SJSA1 (cell line): ENCODE data around the gene OR8G1. TPM values are rescaled to one million over a fixed set of nuclear protein-coding genes. Genes with fewer than 3 reads are reported as not detected.

Source experiments
- DNase-seq, 2 experiments: peaks; one replicate each; pipeline ENCODE4 v3.0.0-alpha.2; 2015 to 2020; ENCODE audit warnings: low spot score in 2 of 2, low read depth in 1 of 2
- H3K27ac ChIP-seq: fragments of 250-450 bp; sonication (Bioruptor Pico); 2 replicates; pipeline ENCODE4 v1.5.1; 2020; ENCODE audit warnings: mild to moderate bottlenecking, moderate library complexity
- H3K27me3 ChIP-seq: fragments of 250-450 bp; sonication (Bioruptor Pico); replicated peaks from 2 replicates; pipeline ENCODE4 v1.5.1; 2020; ENCODE audit warnings: mild to moderate bottlenecking, moderate library complexity
- H3K36me3 ChIP-seq: fragments of 250-450 bp; sonication (Bioruptor Pico); 2 replicates; pipeline ENCODE4 v1.5.1; 2020; ENCODE audit warnings: mild to moderate bottlenecking
- H3K4me1 ChIP-seq: fragments of 250-450 bp; sonication (Bioruptor Pico); replicated peaks from 2 replicates; pipeline ENCODE4 v1.6.1; 2021; ENCODE audit warnings: mild to moderate bottlenecking
- H3K4me3 ChIP-seq: fragments of 250-450 bp; sonication (Bioruptor Pico); 2 replicates; pipeline ENCODE4 v1.5.1; 2020; ENCODE audit warnings: mild to moderate bottlenecking
- H3K9me3 ChIP-seq: fragments of 250-450 bp; sonication (Bioruptor Pico); replicated peaks from 2 replicates; pipeline ENCODE4 v1.5.1; 2020; ENCODE audit warnings: mild to moderate bottlenecking
- total RNA-seq: library from RNA; depleted of rRNA; stranded (reverse); fragments of >200 nt; shearing (Covaris generic); gene quantifications from 2 replicates; pipeline ENCODE4 v1.2.3, GENCODE V29; 2014; rRNA removed

OR8G1 gene, protein sequence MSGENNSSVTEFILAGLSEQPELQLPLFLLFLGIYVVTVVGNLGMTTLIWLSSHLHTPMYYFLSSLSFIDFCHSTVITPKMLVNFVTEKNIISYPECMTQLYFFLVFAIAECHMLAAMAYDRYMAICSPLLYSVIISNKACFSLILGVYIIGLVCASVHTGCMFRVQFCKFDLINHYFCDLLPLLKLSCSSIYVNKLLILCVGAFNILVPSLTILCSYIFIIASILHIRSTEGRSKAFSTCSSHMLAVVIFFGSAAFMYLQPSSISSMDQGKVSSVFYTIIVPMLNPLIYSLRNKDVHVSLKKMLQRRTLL
- total RNA-seq, result not detected in 2 replicates

DNA sequence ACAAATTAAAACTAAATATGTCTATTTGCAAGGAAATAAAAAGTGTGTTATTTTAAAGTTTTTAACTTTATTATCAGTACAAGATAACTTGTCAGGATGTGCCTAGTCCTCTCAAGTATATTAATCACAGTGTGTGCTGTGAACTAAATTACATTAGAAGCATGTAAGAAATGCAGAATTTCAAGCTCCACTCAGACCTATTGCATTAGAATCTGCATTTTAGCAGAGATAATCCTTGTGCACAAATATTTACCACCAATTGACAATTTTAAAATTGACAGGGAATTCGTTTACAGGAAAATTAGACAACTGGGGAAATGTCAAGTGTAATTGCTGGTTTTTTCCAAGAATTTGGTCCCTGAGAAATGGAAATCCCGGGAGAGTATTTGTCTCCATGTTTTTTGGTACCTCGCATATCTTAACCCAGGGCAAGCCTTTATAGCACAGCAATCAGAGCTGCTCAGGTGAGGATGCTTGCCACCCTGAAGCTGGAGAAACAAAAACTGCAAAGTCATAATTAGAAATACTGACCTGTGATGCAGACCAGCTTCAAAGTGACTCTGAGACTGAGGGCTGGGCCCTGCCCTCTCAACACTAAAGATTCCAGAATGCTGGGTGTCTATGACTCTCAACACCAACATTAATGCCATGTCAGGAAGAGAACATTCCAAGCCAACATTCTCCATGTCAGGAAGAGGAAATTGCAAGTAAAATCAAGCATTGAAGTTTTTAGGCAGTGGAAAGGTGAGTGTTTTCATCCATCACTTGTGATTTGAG is at the start of gene OR8G1:
Gene OR8G1 (plus strand): TSS at position 475 of the 777 bp plus-strand sequence. CDS start 8,581 bp downstream, outside the sequence.
- Histone ChIP-seq H3K4me3 (no peak within 1 kb of the TSS), H3K36me3 (no peaks in the 10 kb centered on the region), H3K27ac (no peak within 1 kb of the TSS), H3K9me3 (no peaks in the 10 kb centered on the region), H3K4me1 (no peaks in the 10 kb centered on the region), H3K27me3 (no peaks in the 10 kb centered on the region)
- DNase-seq, result no peak

DNA sequence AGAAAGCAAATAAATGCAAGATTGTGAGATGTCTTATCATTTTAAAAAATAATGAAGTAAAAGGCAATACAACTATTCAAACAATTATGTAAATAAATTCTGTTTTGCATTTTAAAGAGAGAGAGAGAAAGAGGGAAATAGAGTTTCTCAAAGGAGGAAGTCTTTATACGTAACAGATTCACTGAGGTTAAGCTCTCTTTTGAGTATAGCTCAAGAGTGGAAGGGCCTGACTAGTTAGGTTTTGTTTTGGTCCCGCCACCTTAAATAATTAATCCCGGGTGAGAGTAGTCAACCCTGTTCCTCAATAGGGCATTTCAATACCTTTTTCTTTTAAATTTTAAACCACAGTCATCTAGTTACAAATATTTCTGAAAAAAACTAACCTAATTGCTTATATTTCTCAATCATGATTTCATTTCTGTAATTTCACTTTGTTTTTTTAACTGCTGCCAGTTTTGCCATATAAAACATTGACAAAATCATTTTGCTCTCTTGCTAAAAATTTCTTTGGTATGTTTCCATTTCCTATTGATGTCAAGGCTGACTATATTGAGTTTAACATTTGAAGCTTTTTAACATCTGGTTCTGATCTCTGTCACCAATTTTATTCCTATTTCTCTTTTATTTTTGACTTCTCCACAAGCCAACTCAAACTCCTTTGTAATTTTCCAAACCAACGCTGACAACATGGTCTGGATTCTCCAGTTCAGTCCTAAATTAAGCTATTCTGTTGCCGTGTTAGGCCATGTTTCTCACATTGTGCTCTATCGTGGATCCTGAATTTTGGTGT is 47.5 kb upstream of the OR8G1 start:
- Histone ChIP-seq H3K4me1 (no peaks in the 10 kb centered on the region), H3K27ac (no peak overlapping the region), H3K36me3 (no peaks in the 10 kb centered on the region), H3K4me3 (no peak overlapping the region), H3K9me3 (no peaks in the 10 kb centered on the region), H3K27me3 (no peaks in the 10 kb centered on the region)
- DNase-seq, result no peak

DNA sequence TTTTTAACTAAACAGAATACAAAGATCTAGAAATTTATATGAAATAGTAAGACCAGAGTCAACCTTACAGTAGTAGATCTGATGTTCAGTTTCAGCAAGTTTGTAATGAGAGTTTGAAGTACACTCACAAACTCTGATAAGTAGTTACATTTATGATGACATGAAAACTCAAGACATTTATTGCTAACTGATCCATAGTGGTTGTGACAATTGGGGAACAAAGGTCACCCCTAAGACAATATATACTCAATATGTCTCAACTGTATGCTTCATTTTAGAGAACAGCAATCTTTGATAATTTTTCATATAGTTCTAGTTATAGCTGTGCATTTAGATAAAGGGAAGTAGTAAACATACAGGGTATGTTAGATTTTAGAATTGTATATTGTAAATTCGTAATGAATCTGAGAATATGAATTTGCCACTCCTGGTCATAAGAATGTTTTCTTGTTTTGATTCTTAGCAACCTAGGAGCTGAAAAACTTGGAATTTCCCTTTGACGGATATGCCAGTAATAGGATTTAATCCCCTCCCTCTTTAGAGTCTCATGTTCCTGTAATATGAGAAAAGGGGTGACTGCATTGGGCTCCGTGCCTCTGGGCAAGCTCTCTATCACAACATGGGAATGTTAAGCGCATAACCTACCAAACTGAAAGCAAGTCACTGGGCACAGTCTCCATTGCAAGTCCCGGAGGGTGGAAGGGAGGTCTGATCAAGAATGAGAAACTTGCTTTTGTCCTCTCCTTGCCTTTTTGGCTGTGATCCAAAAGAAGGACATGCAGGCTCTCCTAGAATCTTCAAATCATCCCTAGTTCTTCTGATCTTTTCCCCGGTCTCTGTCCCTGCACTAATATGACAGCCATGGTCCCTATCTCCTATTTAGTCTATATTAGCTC is 46.4 kb upstream of the OR8G1 start:
- no peak overlapping the region for H3K4me3 ChIP-seq
- no peaks in the 10 kb centered on the region for H3K9me3 ChIP-seq
- no peak overlapping the region for H3K27ac ChIP-seq
- no peaks in the 10 kb centered on the region for H3K4me1 ChIP-seq
- no peaks in the 10 kb centered on the region for H3K27me3 ChIP-seq
- no peaks in the 10 kb centered on the region for H3K36me3 ChIP-seq
- no peak for DNase-seq

DNA sequence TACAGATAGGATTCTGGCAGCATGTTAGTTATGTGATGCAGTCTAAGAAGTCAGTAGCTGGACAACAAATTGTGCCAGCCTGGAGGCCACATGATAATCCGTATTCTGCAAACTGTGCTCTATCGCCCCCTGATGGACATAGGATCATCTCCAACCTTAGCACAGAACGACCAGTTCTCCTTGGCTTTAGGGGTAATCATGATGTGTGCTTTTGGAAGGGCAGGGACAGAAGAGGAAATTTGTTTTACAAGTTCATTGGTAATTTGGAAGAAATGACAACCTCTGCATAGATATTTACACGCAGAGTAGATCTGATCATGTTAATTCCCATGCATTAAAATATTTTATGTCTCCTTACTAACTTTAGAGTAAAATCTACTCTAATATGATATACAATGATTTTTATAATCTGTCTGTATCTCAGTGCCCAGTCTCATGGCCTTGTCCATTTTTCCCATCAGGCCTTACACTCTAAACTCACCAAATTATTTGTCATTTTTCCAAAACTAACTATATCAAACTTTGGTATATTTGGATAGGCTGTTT is 45.6 kb upstream of the OR8G1 start:
- Histone ChIP-seq H3K27me3 (no peaks in the 10 kb centered on the region), H3K27ac (no peak overlapping the region), H3K9me3 (no peaks in the 10 kb centered on the region), H3K4me1 (no peaks in the 10 kb centered on the region), H3K36me3 (no peaks in the 10 kb centered on the region), H3K4me3 (no peak overlapping the region)
- peak in 1 of 2 experiments; percentile 19 for DNase-seq

DNA sequence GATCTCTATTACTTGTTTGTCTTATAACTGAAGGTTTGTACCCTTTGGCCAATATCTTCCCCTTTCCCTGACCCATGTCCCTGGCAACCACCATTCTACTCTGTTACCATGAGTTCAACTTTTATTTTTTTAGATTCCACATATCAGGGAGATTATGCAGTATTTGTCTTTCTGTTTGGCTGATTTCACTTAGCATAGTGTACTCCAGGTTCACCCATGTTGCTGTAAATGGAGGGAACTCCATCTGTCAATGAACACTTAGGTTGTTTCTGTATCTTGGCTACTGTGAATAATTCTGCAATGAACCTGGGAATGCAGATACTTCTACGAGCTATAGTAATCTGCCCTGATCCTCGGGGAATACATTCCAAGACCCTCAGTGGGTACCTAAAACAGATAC is 42.9 kb upstream of the OR8G1 start:
- H3K36me3 ChIP-seq, result no peaks in the 10 kb centered on the region
- no peak overlapping the region for H3K27ac ChIP-seq
- no peak for DNase-seq
- no peaks in the 10 kb centered on the region for H3K9me3 ChIP-seq
- no peaks in the 10 kb centered on the region for H3K4me1 ChIP-seq
- H3K4me3 ChIP-seq, result no peak overlapping the region
- H3K27me3 ChIP-seq, result no peaks in the 10 kb centered on the region

DNA sequence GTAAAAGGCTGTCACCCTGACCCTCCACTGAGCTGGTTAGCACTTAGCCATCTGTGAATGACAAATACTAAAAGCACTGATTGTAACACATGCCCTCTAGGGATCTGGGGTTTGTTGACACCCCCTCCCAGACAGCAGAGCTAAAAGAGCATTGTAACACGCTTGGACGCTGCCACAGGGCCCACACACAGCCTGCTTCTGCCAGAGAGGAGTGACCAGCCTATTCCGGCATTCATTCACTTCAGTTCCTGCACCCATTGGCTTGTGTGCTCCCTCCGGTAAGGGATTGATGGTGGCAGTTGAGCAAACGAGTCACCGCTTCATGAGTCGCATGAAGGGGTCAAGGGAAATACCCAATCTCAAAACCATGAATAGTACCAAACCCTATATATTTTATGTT is 42.0 kb upstream of the OR8G1 start:
- Histone ChIP-seq H3K27me3 (no peaks in the 10 kb centered on the region), H3K27ac (no peak overlapping the region), H3K4me3 (no peak overlapping the region), H3K36me3 (no peaks in the 10 kb centered on the region), H3K4me1 (no peaks in the 10 kb centered on the region), H3K9me3 (no peaks in the 10 kb centered on the region)
- DNase-seq, result no peak

DNA sequence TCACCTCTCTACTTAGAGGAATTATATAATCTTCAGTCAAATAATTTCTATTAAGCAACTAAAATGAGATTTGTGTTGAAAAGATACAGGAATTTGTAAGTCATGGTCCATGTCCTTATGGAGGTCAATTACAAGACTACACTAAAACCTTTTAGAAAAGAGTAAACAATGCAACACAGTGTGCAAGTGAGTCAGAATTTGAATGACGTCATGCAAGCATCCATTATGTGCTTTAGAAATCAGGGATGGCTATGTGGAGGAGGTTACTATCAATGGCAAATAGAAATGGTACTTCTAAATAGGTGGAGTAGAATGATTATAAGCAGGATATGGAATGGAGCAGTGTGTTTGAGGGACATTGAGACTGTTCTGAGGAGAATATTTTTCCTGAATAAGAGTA is 41.2 kb upstream of the OR8G1 start:
- Histone ChIP-seq H3K27me3 (no peaks in the 10 kb centered on the region), H3K9me3 (no peaks in the 10 kb centered on the region), H3K36me3 (no peaks in the 10 kb centered on the region), H3K4me3 (no peak overlapping the region), H3K4me1 (no peaks in the 10 kb centered on the region), H3K27ac (no peak overlapping the region)
- DNase-seq, result peak in 1 of 2 experiments; percentile 22

DNA sequence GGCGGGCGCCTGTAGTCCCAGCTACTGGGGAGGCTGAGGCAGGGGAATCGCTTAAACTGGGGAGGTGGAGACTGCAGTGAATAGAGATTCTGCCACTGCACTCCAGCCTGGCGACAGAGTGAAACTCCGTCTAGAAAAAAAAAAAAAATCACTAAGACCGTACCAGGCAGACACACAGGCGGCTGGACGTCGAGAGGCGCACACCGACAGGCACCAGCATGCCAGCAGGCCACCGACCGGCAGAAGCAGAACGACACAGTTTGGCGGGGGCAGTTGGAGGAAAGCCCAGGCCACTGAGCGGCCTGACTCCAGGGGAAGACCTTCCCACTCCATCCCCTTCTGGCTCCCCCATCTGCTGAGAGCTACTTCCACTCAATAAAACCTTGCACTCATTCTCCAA is 40.2 kb upstream of the OR8G1 start:
- Histone ChIP-seq H3K9me3 (no peaks in the 10 kb centered on the region), H3K27ac (no peak overlapping the region), H3K4me3 (no peak overlapping the region), H3K36me3 (no peaks in the 10 kb centered on the region), H3K27me3 (no peaks in the 10 kb centered on the region), H3K4me1 (no peaks in the 10 kb centered on the region)
- DNase-seq, result no peak

DNA sequence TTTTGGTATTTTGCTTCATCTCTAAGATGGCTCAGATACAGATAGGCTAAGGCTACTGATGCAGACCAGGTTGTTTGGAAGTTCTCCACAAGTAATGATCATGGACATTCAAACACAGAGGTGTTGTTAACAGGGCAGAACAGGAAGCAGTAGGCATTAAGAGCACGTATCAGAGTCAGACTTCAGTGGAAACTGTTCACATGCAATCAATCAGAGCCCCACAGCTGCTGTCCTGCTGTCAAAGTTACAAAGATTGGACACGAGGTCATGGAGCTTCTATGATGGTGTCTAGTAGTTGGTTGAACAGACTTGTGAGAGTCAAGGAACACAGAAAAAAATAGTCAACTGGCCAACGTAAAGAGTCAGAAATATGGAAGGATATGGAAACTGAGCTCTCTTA is 37.9 kb upstream of the OR8G1 start:
- no peaks in the 10 kb centered on the region for H3K4me1 ChIP-seq
- H3K9me3 ChIP-seq, result no peaks in the 10 kb centered on the region
- H3K27ac ChIP-seq, result no peak overlapping the region
- H3K36me3 ChIP-seq, result no peaks in the 10 kb centered on the region
- no peak overlapping the region for H3K4me3 ChIP-seq
- no peaks in the 10 kb centered on the region for H3K27me3 ChIP-seq
- DNase-seq, result no peak

DNA sequence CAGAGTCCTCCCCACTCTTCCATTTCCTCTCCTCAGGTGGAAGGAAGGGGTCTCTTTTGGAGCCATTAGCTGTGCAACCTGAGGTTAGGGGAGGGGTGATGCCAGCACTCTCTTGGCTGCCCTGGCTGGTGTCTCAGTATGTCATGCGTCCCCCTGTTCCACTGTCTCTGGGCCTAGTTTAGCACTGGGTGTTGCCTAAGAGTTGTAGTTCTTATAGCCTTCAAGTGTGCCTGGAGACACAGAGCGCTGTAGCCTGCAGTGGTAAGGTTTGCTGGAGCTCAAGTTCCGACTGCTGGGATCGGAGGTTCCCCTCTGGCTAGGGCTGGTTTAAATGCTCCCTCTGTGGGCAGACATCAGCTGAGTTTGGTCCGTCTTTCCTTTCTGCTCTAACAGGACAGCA is 36.9 kb upstream of the OR8G1 start:
- Histone ChIP-seq H3K36me3 (no peaks in the 10 kb centered on the region), H3K4me3 (no peak overlapping the region), H3K27ac (no peak overlapping the region), H3K9me3 (no peaks in the 10 kb centered on the region), H3K27me3 (no peaks in the 10 kb centered on the region), H3K4me1 (no peaks in the 10 kb centered on the region)
- DNase-seq, result no peak

DNA sequence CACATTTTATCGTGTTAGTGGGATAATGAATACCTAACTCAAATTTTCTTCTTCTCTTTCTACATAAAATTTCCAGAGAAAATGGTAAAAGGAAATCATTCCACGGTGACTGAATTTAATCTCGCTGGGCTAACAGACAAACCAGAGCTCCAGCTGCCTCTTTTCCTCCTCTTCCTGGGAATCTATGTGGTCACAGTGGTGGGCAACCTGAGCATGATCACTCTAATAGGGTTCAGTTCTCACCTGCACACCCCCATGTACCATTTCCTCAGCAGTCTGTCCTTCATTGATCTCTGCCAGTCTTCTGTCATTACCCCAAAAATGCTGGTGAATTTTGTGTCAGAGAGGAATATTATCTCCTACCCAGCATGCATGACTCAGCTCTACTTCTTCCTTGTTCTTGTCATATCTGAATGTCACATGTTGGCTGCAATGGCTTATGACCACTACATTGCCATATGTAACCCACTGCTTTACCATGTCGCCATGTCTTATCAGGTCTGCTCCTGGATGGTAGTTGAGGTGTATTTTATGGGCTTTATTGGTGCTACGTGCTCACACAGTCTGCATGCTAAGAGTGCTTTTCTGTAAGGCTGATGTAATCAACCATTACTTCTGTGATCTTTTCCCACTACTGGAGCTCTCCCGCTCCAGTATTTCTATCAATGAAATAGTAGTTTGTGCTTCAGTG is 33.6 kb upstream of the OR8G1 start:
- Histone ChIP-seq H3K36me3 (no peaks in the 10 kb centered on the region), H3K4me3 (no peak overlapping the region), H3K4me1 (no peaks in the 10 kb centered on the region), H3K9me3 (no peaks in the 10 kb centered on the region), H3K27me3 (no peaks in the 10 kb centered on the region), H3K27ac (no peak overlapping the region)
- DNase-seq, result no peak

DNA sequence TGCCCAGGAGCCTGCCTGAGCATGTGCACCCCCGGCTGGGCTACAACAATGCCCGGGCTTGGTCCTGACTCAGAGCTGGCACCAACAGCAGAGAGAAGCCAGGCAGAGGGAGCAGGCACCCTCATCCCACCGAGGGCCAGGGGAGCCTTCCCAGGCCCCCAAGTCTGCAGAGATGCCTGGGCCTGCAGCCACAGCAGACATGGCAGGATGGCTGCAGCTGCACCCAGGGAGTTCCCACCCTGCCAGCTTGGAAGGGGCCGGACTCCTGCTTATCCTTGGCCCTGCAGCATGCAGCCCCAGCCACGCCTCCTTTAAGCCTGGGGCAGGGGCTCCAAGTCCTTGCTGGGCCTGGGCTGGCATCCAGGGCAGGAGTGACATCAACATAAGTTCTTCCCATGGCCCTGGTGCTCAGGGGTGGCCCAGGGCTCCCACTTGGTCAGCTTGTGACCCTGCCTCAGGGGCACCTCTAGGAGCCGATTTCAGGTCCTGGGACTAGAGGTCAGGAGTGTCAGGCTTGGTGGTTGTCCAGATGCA is 31.0 kb upstream of the OR8G1 start:
- no peaks in the 10 kb centered on the region for H3K4me1 ChIP-seq
- no peaks in the 10 kb centered on the region for H3K36me3 ChIP-seq
- no peaks in the 10 kb centered on the region for H3K9me3 ChIP-seq
- no peaks in the 10 kb centered on the region for H3K27me3 ChIP-seq
- H3K4me3 ChIP-seq, result no peak overlapping the region
- DNase-seq, result no peak
- no peak overlapping the region for H3K27ac ChIP-seq
